Erythroblast (primary cell): ENCODE results near the gene PTPRN2.

Experiments
- GATA1 ChIP-seq: IDR thresholded peaks from 2 replicates; pipeline ENCODE4 v1.6.1; 2011; ENCODE audit warnings: low read depth, mild to moderate bottlenecking, control low read depth, low read length, moderate library complexity
- POLR2A ChIP-seq: IDR thresholded peaks from 2 replicates; pipeline ENCODE4 v1.6.1; 2011; ENCODE audit warnings: mild to moderate bottlenecking, low read length

GRCh38 chr7:158139499-158139898 is 448.1 kb downstream of the PTPRN2 start:
- TF ChIP-seq POLR2A: no peak
- no peak for TF ChIP-seq GATA1
